ENCODE data around the gene SEMA4B. TPM values are rescaled to one million over a fixed set of nuclear protein-coding genes. Genes with fewer than 3 reads are reported as not detected.

The SEMA4B gene
- total and polyA plus RNA-seq, 9 of the 15 experiments (the other 6 are each of a cell fraction or from before 2014, with no cell fraction given): 1.3 to 33.6 (median 11.0) TPM

DNA sequence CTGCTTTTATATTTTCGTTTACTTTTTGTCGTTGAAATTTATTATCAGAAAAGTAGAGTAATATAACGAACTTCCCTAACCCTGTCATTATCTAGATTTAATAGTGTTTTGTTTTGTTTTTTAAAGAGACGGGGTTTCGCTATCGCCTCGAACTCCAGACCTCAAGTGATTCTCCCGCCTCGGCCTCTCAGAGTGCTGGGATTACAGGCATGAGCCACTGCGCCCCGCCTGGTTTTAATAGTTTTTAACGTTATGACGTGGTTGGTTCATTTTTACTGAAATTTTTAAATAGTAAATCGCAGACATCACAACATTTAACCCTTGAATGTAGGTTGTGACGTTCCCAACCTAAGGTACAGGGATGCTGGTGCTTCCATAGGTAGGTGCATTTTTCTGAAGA is 65.4 kb downstream of the SEMA4B start (continued):
- TF ChIP-seq MGA (IDR thresholded peaks at IDR 0.05) (peak; percentile 11), DACH1 (IDR thresholded peaks at IDR 0.05; ENCODE audit: partially characterized antibody) (no peak), L3MBTL2 (IDR thresholded peaks at IDR 0.05) (peak; percentile 15), ZNF592 (IDR thresholded peaks at IDR 0.05) (0 out of 2 replicates have a peak, but pooled peaks have one; percentile 22), MIER1 (IDR thresholded peaks at IDR 0.05; ENCODE audit: low read depth) (no peak), CREM (IDR thresholded peaks at IDR 0.05; ENCODE audit: low read depth) (peak; percentile 3; the same call in 1 of the 2 replicates), ZNF212 (CRISPR knock-in tag; IDR thresholded peaks at IDR 0.05) (no peak), VEZF1 (CRISPR knock-in tag; IDR thresholded peaks at IDR 0.05) (peak; percentile 23; the same call in 1 of the 2 replicates), ZBTB12 (CRISPR knock-in tag; IDR thresholded peaks at IDR 0.05) (no peak), PURB (CRISPR knock-in tag; IDR thresholded peaks at IDR 0.05; ENCODE audit: low read depth) (no peak)
